Lung (tissue), 12 donors: ENCODE data around the gene P4HA1. TPM values are rescaled to one million over a fixed set of nuclear protein-coding genes. Genes with fewer than 3 reads are reported as not detected.

Experiments used
- ATAC-seq: fragments of 200-7000 bp; cut with Tn5 transposase; one replicate; pipeline ENCODE4 v1.9.1; 2020; ENCODE audit warnings: moderate number of reproducible peaks; ENCODE audit not compliant: insufficient read depth, low FRiP score
- DNase-seq, 3 donors: peaks; one replicate each; pipeline ENCODE4 v3.0.0-alpha.2; 2013 to 2017
- H3K27ac ChIP-seq, 2 donors: one replicate each; pipeline ENCODE4 v1.5.1; 2013; ENCODE audit warnings: mild to moderate bottlenecking in 2 of 2, moderate library complexity in 2 of 2, control low read depth in 1 of 2, inconsistent platforms in 1 of 2, low read depth in 1 of 2, low read length in 1 of 2
- H3K27me3 ChIP-seq, 3 donors: one replicate each; pipeline ENCODE4 v1.5.1; 2013; ENCODE audit warnings: low read length in 2 of 3; ENCODE audit not compliant: control insufficient read depth in 3 of 3, insufficient read depth in 3 of 3
- H3K36me3 ChIP-seq, 4 donors: one replicate each; pipeline ENCODE4 v1.5.1; 2013; ENCODE audit warnings: low read length in 4 of 4, mild to moderate bottlenecking in 1 of 4, moderate library complexity in 1 of 4; ENCODE audit not compliant: control insufficient read depth in 4 of 4, insufficient read depth in 4 of 4
- H3K4me1 ChIP-seq, 5 donors: one replicate each; pipeline ENCODE4 v1.5.1; 2013; ENCODE audit warnings: low read length in 5 of 5, mild to moderate bottlenecking in 2 of 5, moderate library complexity in 1 of 5; ENCODE audit not compliant: control insufficient read depth in 5 of 5, insufficient read depth in 5 of 5
- H3K4me3 ChIP-seq: one replicate; pipeline ENCODE4 v1.5.1; 2013; ENCODE audit warnings: mild to moderate bottlenecking, control low read depth, moderate library complexity
- H3K9ac ChIP-seq, 2 donors: one replicate each; pipeline ENCODE4 v1.5.1; 2013; ENCODE audit warnings: low read length in 2 of 2, control low read depth in 1 of 2; ENCODE audit not compliant: insufficient read depth in 1 of 2
- H3K9me3 ChIP-seq, 4 donors: one replicate each; pipeline ENCODE4 v1.5.1; 2013; ENCODE audit warnings: low read length in 3 of 4, mild to moderate bottlenecking in 1 of 4, moderate library complexity in 1 of 4; ENCODE audit not compliant: control insufficient read depth in 4 of 4, insufficient read depth in 3 of 4
- CTCF ChIP-seq: IDR thresholded peaks from 2 replicates; pipeline ENCODE4 v1.5.1; 2012; ENCODE audit warnings: mild to moderate bottlenecking; ENCODE audit errors: control extremely low read depth, extremely low read depth
- WGBS, 2 donors: extraction: QIAGEN DNeasy Blood & Tissue Kit; methylation state at CpG; one replicate each; pipeline ENCODE4 v1.1.7; 2013; 5-methylcytosine and 5-hydroxymethylcytosine counted together
- polyA plus RNA-seq, 2 donors: library from polyadenylated mRNA; stranded (reverse); fragments of 200-250 nt; gene quantifications; one replicate each; pipeline ENCODE4 v1.2.1, GENCODE V29; 2013
- total RNA-seq, 2 donors: library from RNA; depleted of rRNA in 1 of 2; stranded (reverse); fragments of >200 nt in 1 of 2; gene quantifications; one replicate each; pipeline ENCODE4 v1.2.1, GENCODE V29; 2014 to 2021
- donor health status: control.
- donor health status: control.
- donor health status: Bipolar disorder and iron deficiency.
- donor health status: healthy.
- donor health status: DM: yes; HTN: yes; CAD: no.

P4HA1 gene
- total and polyA plus RNA-seq, 4 donors = 10.5 to 71.0 (median 32.2) TPM

GRCh38 chr10:73073627-73074026, 23.0 kb downstream of the P4HA1 start:
- no peaks in the 10 kb centered on the region for H3K9me3 ChIP-seq
- no peak overlapping the region for H3K4me3 ChIP-seq
- no peak overlapping the region for H3K9ac ChIP-seq
- ATAC-seq (no peak), DNase-seq (no peak)
- no peaks in the 10 kb centered on the region for H3K27me3 ChIP-seq
- H3K4me1 ChIP-seq = peaks cover 0 to 11% (median 3%) of the 10 kb centered on the region in 5 donors
- H3K36me3 ChIP-seq = peaks cover 1 to 12% (median 5%) of the 10 kb centered on the region in 4 donors
- no peak for TF ChIP-seq CTCF
- H3K27ac ChIP-seq = no peak overlapping the region

- ATAC-seq (no peak), DNase-seq (no peak)
- Histone ChIP-seq H3K27me3 (no peaks in the 10 kb centered on the region), H3K9ac (no peak overlapping the region), H3K4me3 (no peak overlapping the region), H3K36me3 (peaks cover 7 to 21% (median 19%) of the 10 kb centered on the region in 4 donors), H3K4me1 (no peaks in the 10 kb centered on the region), H3K9me3 (no peaks in the 10 kb centered on the region), H3K27ac (no peak overlapping the region)
- no peak for TF ChIP-seq CTCF
- 63 to 88% methylated on average over 1 of the region's 1 CpG for WGBS, 2 donors
These were observed 31.2 kb downstream of the P4HA1 start for GRCh38 chr10:73065441-73065840.

GRCh38 chr10:73061743-73062142, 34.9 kb downstream of the P4HA1 start:
- no peak for ATAC-seq
- 93 to 94% methylated on average over 1 of the region's 1 CpG for WGBS, 2 donors
- no peaks in the 10 kb centered on the region for H3K9me3 ChIP-seq
- no peaks in the 10 kb centered on the region for H3K4me1 ChIP-seq
- no peak overlapping the region for H3K4me3 ChIP-seq
- no peak overlapping the region for H3K9ac ChIP-seq
- DNase-seq = no peak
- TF ChIP-seq CTCF = no peak
- peaks cover 4 to 25% (median 8%) of the 10 kb centered on the region in 4 donors for H3K36me3 ChIP-seq
- H3K27ac ChIP-seq = no peak overlapping the region
- no peaks in the 10 kb centered on the region for H3K27me3 ChIP-seq
